ENCODE results near the gene FAM228B.

FAM228B gene

GRCh38 chr2:24110660-24111303 is 12.5 kb upstream of the FAM228B start:
- TF ChIP-seq CTCF (IDR thresholded peaks at IDR 0.05) = no peak

GRCh38 chr2:24111407-24111901 is 11.8 kb upstream of the FAM228B start:
- TF ChIP-seq CTCF (IDR thresholded peaks at IDR 0.05) = no peak

- no peak for TF ChIP-seq CTCF (IDR thresholded peaks at IDR 0.05)
Measured at GRCh38 chr2:24115057-24115456, 8.2 kb upstream of the FAM228B start.

GRCh38 chr2:24117902-24118301 is 5.4 kb upstream of the FAM228B start:
- TF ChIP-seq CTCF (IDR thresholded peaks at IDR 0.05) = no peak

- no peak for TF ChIP-seq CTCF (IDR thresholded peaks at IDR 0.05)
Measured at GRCh38 chr2:24121066-24121465, 2.2 kb upstream of the FAM228B start.

GRCh38 chr2:24121469-24121868 is 1.8 kb upstream of the FAM228B start:
- TF ChIP-seq CTCF (IDR thresholded peaks at IDR 0.05) = no peak

GRCh38 chr2:24122366-24123194 is 689 bp upstream of the FAM228B start:
- no peak for TF ChIP-seq CTCF (IDR thresholded peaks at IDR 0.05)

All from LNCAP (cell line).